Thymus (tissue), 11 donors: ENCODE measurements around the gene OTUB2. TPM values are rescaled to one million over a fixed set of nuclear protein-coding genes. Genes with fewer than 3 reads are reported as not detected.

Experiments
- DNase-seq, 9 donors: peaks; one replicate each; pipeline ENCODE4 v3.0.0-alpha.2; 2013; ENCODE audit warnings: low spot score in 9 of 9, low read depth in 6 of 9, missing footprints in 1 of 9
- H3K27ac ChIP-seq, 2 donors: one replicate each; pipeline ENCODE4 v1.5.1; 2013; ENCODE audit warnings: control low read depth in 1 of 2, low read depth in 1 of 2, low read length in 1 of 2, mild to moderate bottlenecking in 1 of 2, moderate library complexity in 1 of 2
- H3K27me3 ChIP-seq, 2 donors: one replicate each; pipeline ENCODE4 v1.5.1; 2013; ENCODE audit warnings: low read length in 1 of 2; ENCODE audit not compliant: control insufficient read depth in 2 of 2, insufficient read depth in 1 of 2
- H3K36me3 ChIP-seq, 2 donors: one replicate each; pipeline ENCODE4 v1.5.1; 2013; ENCODE audit warnings: low read length in 1 of 2, mild to moderate bottlenecking in 1 of 2, moderate library complexity in 1 of 2; ENCODE audit not compliant: control insufficient read depth in 2 of 2, insufficient read depth in 2 of 2
- H3K4me1 ChIP-seq, 2 donors: one replicate each; pipeline ENCODE4 v1.5.1; 2013; ENCODE audit warnings: low read length in 2 of 2; ENCODE audit not compliant: control insufficient read depth in 2 of 2, insufficient read depth in 2 of 2
- H3K4me3 ChIP-seq, 2 donors: one replicate each; pipeline ENCODE4 v1.5.1; 2013; ENCODE audit warnings: low read length in 2 of 2, control low read depth in 1 of 2, mild to moderate bottlenecking in 1 of 2
- H3K9me3 ChIP-seq, 2 donors: one replicate each; pipeline ENCODE4 v1.5.1; 2013; ENCODE audit warnings: low read length in 1 of 2, mild to moderate bottlenecking in 1 of 2; ENCODE audit not compliant: control insufficient read depth in 2 of 2, insufficient read depth in 1 of 2
- WGBS: extraction: QIAGEN DNeasy Blood & Tissue Kit; methylation state at CpG from one replicate; pipeline ENCODE4 v1.1.7; 2013; 5-methylcytosine and 5-hydroxymethylcytosine counted together
- polyA plus RNA-seq: library from polyadenylated mRNA; stranded (reverse); fragments of 200-250 nt; gene quantifications from one replicate; pipeline ENCODE4 v1.2.3, GENCODE V29; 2013
- total RNA-seq: library from RNA; stranded (reverse); fragments of 120-200 nt; gene quantifications from one replicate; pipeline ENCODE4 v1.2.4, GENCODE V29; 2013
- donor health status: healthy.

Gene OTUB2
- total and polyA plus RNA-seq, 2 donors, result 0.27 to 0.52 TPM

DNA sequence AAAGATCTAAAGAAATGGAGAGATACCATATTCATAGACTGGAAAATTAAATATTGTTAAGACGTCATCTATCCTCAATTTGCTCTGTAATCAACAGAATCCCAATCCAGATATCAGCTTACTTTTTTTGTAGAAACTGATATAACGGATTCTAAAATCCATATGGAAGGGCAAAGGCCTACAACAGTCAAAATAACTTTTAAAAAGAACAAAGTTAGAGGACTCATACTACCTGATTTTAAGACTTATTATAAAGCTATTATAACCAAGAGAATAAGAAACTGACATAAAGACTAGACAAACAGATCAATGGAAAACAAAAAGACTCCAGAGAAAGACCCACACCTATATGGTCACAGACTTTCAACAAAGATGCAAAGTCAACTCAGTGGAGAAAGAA, 48.9 kb downstream of the OTUB2 start:
- Histone ChIP-seq H3K4me3 (no peak overlapping the region), H3K4me1 (peaks cover 17 to 20% of the 10 kb centered on the region in 2 donors), H3K27ac (no peak overlapping the region), H3K36me3 (peaks cover 12 to 19% of the 10 kb centered on the region in 2 donors), H3K27me3 (no peaks in the 10 kb centered on the region), H3K9me3 (peaks cover 0 to 3% of the 10 kb centered on the region in 2 donors)
- 98% methylated on average over 2 of the region's 2 CpGs for WGBS
- no peak for DNase-seq

DNA sequence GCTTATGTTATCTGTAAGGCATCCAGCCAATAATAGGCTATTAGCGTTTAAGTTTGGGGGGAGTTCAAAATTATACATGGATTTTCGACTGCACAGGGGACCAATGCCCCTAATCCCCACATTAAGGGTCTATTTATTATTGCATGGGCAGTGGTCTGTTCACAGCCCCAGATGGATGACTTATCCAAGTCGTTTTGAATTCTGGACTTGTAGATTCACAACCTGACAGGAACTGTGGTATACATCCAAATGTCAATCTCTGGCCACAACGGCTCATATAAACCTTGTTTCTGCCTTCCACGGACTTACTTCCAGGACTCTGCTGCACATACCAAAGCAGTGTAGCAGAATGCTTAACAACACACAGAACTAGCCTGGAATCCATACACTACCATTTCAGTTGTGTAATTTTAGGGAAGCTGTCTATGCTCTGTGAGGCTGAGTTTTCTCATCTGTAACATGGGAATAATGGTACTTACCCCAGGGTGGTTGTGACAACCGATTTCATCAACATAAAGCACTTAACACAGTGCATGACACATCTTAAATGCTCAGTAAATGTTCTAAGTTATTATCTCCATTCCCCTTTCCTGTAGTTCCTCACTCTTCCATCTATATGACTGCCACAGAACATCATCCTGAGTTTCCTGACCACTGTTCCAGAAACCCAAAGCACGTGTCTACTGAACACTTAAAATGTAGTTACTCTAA, 51.1 kb downstream of the OTUB2 start:
- Histone ChIP-seq H3K9me3 (peaks cover 0 to 3% of the 10 kb centered on the region in 2 donors), H3K27ac (peak overlapping the region in 1 of 2 donors; percentile 8), H3K27me3 (no peaks in the 10 kb centered on the region), H3K4me3 (peak overlapping the region in 1 of 2 donors; percentile 17), H3K4me1 (peaks cover 21 to 24% of the 10 kb centered on the region in 2 donors), H3K36me3 (peaks cover 12 to 19% of the 10 kb centered on the region in 2 donors)
- WGBS, result 94% methylated on average over 7 of the region's 7 CpGs
- no peak for DNase-seq

- peaks cover 12 to 19% of the 10 kb centered on the region in 2 donors for H3K36me3 ChIP-seq
- 96% methylated on average over 5 of the region's 5 CpGs for WGBS
- peaks cover 21 to 24% of the 10 kb centered on the region in 2 donors for H3K4me1 ChIP-seq
- DNase-seq, result no peak
- H3K27ac ChIP-seq, result no peak overlapping the region
- H3K9me3 ChIP-seq, result no peaks in the 10 kb centered on the region
- no peaks in the 10 kb centered on the region for H3K27me3 ChIP-seq
- H3K4me3 ChIP-seq, result no peak overlapping the region
Measured at GRCh38 chr14:94077823-94078222, 51.7 kb downstream of the OTUB2 start.

- H3K4me1 ChIP-seq, result peaks cover 21 to 24% of the 10 kb centered on the region in 2 donors
- H3K36me3 ChIP-seq, result peaks cover 12 to 19% of the 10 kb centered on the region in 2 donors
- peak overlapping the region; percentile 96 to 99 for H3K4me3 ChIP-seq
- DNase-seq, result peak in 5 of 9 donors; percentile 5 to 49 (median 22)
- H3K27ac ChIP-seq, result peak overlapping the region; percentile 94 to 98
- no peaks in the 10 kb centered on the region for H3K27me3 ChIP-seq
- 6% methylated on average over 15 of the region's 15 CpGs for WGBS
- no peaks in the 10 kb centered on the region for H3K9me3 ChIP-seq
Measured at GRCh38 chr14:94079891-94080620, 53.9 kb downstream of the OTUB2 start.

DNA sequence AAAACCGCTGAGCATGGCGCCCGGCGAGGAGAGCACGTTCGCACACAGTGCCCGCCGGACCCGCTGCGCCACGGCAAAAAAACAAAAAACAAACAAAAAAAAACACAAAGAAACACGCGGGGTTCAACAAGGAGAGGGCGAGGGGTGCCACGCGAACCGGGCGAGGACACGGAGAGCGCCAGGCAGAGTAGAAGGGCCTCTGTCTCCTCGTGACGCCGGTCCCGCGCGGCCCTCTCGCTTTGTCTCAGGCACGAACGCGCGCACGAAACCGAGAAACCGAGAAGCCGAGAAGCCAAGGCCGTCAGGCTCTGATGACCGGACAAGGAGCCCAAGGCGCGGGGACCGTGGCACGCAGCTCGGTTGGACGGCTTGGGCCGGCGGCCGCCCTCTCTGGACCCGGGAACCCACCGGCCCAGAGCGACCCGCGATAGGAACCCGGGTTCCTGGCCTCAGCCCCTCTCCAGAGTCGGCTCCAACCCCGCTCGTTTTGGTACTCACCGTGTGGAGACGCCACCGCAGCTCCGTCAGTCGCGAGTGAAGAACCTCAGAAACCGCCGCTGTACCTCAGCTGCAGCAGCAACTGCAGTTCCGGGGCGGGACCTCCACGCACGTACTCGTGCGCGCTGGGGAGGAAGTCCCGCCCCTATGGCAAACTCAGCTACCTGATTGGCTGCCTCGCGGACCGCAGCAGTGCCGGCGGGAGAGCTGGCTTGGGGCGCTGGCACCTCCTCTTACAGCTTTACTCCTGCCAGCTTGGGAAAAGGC, 54.7 kb downstream of the OTUB2 start, which contains the start of the genes DDX24 and IFI27L1:
DDX24 (minus strand) TSS at position 582 of the 765 bp plus-strand sequence. CDS start 1,460 bp downstream, outside the sequence.
IFI27L1 (plus strand) TSS at position 690 of the 765 bp plus-strand sequence. CDS start 15,628 bp downstream, outside the sequence.
- H3K4me1 ChIP-seq, result peaks cover 21 to 24% of the 10 kb centered on the region in 2 donors

GRCh38 chr14:94081386-94081820, 55.3 kb downstream of the OTUB2 start:
- peaks cover 12 to 19% of the 10 kb centered on the region in 2 donors for H3K36me3 ChIP-seq
- DNase-seq, result no peak
- H3K9me3 ChIP-seq, result no peaks in the 10 kb centered on the region
- no peaks in the 10 kb centered on the region for H3K27me3 ChIP-seq
- peak overlapping the region; percentile 94 to 98 for H3K27ac ChIP-seq
- H3K4me3 ChIP-seq, result peak overlapping the region; percentile 96 to 99
- WGBS, result under 1% methylated on average over 19 of the region's 19 CpGs
- peaks cover 21 to 24% of the 10 kb centered on the region in 2 donors for H3K4me1 ChIP-seq

More for the DNA sequence above, 54.7 kb downstream of the OTUB2 start, which contains the start of the genes DDX24 and IFI27L1:
- WGBS, result under 1% methylated on average over 77 of the region's 77 CpGs
- Histone ChIP-seq H3K9me3 (no peaks in the 10 kb centered on the region), H3K4me3 (peak within 1 kb of the TSS; percentile 96 to 99), H3K27ac (peak within 1 kb of the TSS; percentile 94 to 98), H3K27me3 (no peaks in the 10 kb centered on the region), H3K36me3 (peaks cover 12 to 19% of the 10 kb centered on the region in 2 donors)
- DNase-seq, result peak; percentile 89 to 98 (median 95)

GRCh38 chr14:94087891-94088290, 61.8 kb downstream of the OTUB2 start:
- Histone ChIP-seq H3K4me3 (no peak overlapping the region), H3K27me3 (no peaks in the 10 kb centered on the region), H3K9me3 (no peaks in the 10 kb centered on the region), H3K4me1 (no peaks in the 10 kb centered on the region), H3K36me3 (no peaks in the 10 kb centered on the region), H3K27ac (no peak overlapping the region)
- DNase-seq, result no peak
- WGBS, result 73% methylated on average over 4 of the region's 4 CpGs

DNA sequence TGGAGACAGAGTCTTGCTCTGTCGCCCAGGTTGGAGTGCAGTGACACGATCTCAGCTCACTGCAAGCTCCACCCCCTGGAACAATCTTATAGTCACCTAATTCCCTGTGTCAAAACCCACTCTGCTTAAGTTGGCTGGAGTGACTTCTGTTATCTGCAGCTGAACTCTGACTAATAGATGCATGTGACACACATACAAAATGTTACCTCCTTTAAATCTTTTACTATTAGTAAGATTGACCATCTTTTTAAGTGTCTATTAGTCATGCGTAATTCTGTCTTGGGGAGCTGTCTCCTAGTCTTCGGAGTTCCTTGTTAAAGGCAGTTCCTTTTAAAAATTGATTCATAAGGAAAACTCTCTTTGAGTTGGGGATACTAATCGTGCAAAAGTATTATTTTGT, 62.4 kb downstream of the OTUB2 start:
- H3K4me3 ChIP-seq, result no peak overlapping the region
- H3K36me3 ChIP-seq, result no peaks in the 10 kb centered on the region
- no peaks in the 10 kb centered on the region for H3K9me3 ChIP-seq
- DNase-seq, result no peak
- no peaks in the 10 kb centered on the region for H3K4me1 ChIP-seq
- H3K27me3 ChIP-seq, result no peaks in the 10 kb centered on the region
- WGBS, result 97% methylated on average over 5 of the region's 5 CpGs
- no peak overlapping the region for H3K27ac ChIP-seq
